ENCODE results near the gene VDAC2.
"Not testable (repeated sequence)": the region's sequence is repeated elsewhere in the genome, so short reads cannot be mapped to it uniquely, and the experiment has no call there.

The VDAC2 gene

DNA sequence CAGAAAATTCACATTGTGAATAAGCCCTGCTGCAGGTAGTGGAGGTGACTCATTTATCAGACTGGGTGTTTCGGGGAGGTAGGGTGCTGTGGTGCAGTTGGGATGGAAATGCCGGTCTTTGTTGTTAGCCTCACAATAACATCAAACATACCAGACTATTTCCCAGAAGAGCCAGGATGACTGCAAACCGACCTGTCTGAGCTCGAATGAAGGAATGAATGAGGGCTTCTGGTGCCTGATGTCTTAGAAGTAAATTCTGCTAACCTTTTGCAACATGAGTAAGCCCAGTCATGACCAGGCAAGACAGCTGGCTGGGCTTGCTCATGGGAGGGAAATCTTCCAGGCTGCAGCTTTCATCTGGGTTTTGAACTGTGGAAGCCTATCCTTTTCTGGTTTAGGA lies 2.4 kb upstream of the VDAC2 start:
- FAIRE-seq (no peak), DNase-seq (ENCODE audit: insufficient read length, low spot score) (no peak)
- TF ChIP-seq, protein P1, sequence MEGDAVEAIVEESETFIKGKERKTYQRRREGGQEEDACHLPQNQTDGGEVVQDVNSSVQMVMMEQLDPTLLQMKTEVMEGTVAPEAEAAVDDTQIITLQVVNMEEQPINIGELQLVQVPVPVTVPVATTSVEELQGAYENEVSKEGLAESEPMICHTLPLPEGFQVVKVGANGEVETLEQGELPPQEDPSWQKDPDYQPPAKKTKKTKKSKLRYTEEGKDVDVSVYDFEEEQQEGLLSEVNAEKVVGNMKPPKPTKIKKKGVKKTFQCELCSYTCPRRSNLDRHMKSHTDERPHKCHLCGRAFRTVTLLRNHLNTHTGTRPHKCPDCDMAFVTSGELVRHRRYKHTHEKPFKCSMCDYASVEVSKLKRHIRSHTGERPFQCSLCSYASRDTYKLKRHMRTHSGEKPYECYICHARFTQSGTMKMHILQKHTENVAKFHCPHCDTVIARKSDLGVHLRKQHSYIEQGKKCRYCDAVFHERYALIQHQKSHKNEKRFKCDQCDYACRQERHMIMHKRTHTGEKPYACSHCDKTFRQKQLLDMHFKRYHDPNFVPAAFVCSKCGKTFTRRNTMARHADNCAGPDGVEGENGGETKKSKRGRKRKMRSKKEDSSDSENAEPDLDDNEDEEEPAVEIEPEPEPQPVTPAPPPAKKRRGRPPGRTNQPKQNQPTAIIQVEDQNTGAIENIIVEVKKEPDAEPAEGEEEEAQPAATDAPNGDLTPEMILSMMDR (IDR thresholded peaks at IDR 0.05; ENCODE audit: insufficient read depth, missing control alignments), result no peak

DNA sequence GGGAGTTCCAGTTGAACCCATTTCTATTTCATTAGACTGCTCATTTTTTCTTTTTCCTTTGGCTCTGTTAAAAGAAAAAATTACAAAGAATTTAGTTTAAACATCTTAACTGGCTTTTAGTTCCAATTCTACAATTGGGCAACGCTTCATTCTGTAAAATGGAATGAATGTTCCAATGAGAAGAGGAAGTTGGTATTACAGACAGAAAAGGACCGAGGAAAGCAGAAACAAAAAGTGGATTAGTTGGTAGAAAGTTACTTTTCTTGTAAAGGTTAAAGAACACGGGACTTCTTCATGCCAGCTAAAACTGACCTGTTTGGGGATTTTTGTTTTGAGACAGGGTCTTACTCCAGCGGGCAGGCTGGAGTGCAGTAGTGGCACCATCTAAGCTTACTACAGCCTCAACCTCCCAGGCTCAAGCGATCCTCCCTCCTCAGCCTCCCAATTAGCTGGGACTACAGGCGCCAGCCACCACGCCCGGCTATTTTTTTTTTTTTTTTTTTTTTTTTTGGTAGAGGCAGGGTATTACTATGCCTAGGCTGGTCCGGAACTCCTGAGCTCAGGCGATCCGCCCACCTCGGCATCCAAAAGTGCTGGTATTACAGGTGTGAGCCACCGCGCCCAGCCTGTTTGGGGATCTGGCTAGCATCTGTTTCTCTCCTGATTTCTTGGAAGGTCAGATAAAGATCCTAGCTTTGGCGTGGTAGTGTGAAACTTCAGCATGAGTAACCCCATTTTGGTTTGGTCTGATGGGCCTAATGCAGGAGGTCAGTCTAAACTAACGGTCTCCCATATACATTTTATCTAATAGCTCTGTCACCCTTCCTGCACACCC lies 1.3 kb upstream of the VDAC2 start:
- no peak for FAIRE-seq
- TF ChIP-seq, protein P1 (IDR thresholded peaks at IDR 0.05; ENCODE audit: insufficient read depth, missing control alignments), result no peak
- no peak for DNase-seq (ENCODE audit: insufficient read length, low spot score)

DNA sequence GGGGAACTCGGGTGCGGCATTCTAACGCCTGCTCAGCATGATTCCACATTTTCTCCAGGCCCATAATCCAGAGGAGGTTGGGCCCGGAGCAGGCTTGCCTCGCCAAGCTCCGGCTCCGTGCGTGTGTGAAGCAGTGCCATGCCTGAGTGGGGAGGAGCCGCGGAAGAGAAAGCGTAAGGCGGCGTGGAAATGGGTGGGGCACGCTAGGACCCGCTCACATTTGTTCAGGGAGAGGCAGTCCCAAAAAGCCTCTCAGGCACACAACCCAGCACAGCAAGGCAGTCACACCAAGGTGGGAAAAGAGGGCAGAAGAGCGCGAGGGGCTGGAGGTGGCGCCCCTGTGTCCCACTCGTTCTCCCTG lies 695 bp upstream of the VDAC2 start:
- TF ChIP-seq, protein P1 (IDR thresholded peaks at IDR 0.05; ENCODE audit: insufficient read depth, missing control alignments), result no peak
- no peak for DNase-seq (ENCODE audit: insufficient read length, low spot score)
- FAIRE-seq, result no peak

DNA sequence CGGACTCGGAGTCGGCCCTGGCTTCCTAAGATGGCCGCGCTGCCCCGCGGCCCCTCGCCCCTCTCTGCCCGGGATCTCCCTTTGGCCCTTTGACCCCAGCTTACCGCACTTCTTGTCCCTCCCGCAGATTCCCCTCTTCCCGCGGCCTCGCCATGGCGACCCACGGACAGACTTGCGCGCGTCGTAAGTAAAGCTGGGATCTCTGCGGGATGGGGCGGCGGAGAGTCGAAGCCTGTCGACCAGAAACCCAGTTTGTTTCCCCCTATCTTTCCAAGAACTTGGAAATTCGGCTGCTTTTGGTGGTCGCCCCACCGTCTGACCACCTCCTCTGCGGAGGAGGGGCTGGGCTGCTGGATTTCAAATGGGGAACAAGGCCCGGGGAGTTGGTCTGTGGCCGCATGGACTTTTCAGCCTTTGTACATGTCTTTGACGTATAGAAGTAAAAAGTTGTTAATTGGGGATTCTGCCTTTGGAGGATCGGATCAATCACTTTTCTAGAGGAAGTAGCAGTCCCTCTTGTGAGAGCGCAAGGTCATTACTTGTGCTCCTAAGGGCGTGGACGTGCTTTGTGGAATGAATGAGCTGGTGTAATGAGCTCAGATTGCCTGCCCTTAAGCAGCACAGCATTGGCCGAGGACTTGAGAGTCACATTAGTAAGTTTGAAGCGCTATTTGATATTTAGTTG lies 553 bp downstream of the VDAC2 start:
- FAIRE-seq (no peak), DNase-seq (ENCODE audit: insufficient read length, low spot score) (no peak)
- TF ChIP-seq, protein P1 (IDR thresholded peaks at IDR 0.05; ENCODE audit: insufficient read depth, missing control alignments), result no peak

DNA sequence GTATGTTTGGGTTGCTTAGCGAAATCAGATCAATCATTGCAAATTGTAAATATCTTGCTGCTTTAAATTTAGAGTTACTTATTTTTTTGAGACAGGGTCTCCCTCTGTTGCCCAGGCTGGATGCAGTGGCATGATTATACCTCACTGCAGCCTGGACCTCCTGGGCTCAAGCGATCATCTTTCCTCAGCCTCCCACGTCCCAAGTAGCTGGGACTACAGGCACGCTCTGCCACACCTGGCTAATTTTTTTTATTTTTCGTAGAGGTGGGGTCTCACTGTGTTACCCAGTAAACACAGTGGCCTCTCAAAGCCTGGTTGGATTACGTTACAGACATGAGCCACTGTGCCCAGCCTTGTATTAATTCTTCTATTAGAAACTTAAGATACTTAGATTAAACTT lies 1.7 kb downstream of the VDAC2 start:
- FAIRE-seq, result no peak

DNA sequence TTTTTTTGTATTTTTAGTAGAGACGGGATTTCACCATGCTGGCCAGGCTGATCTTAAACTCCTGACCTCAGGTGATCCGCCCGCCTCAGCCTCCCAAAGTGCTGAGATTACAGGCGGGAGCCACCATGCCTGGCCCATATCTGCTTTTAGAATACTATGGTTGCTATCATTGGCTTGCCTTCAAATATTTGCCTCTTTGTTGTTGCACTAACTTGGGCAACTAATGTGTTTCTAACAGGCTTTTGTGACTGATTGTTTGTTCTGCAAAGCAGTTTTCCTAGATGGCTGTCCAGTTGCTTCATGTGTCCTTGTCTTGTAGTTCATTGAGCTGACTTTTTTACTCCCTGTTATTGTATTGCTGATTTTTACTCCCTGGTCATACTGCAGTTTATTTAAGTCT lies 9.7 kb downstream of the VDAC2 start:
- no peak for FAIRE-seq
- DNase-seq (ENCODE audit: insufficient read length, low spot score), result no peak
- TF ChIP-seq, protein P1 (IDR thresholded peaks at IDR 0.05; ENCODE audit: insufficient read depth, missing control alignments), result no peak

More for the DNA sequence above, 1.7 kb downstream of the VDAC2 start:
- TF ChIP-seq, protein P1 (IDR thresholded peaks at IDR 0.05; ENCODE audit: insufficient read depth, missing control alignments), result no peak
- DNase-seq (ENCODE audit: insufficient read length, low spot score), result no peak

DNA sequence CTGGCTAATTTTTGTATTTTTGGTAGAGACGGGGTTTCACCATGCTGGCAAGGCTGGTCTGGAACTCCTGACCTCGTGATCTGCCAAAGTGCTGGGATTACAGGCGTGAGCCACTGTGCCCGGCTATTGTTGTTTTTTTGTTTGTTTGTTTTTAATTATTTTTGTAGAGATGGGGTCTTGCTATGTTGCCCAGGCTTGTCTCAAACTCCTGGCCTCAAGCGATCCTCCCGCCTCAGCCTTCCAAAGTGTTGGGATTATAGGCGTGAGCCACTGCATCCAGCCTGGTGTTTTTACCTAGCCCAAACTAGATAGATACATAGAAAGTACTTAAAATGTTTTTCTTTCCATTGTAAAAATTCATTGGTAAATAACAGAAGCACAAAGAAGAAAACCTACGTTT lies 10.9 kb downstream of the VDAC2 start:
- FAIRE-seq; DNase-seq (ENCODE audit: insufficient read length, low spot score): not testable (repeated sequence)

Measured in D721Med (cell line).